H1 (cell line): Measurements from ENCODE around the gene CD28. TPM values are rescaled to one million over a fixed set of nuclear protein-coding genes. Genes with fewer than 3 reads are reported as not detected.

ENCODE experiments used
- CTCF ChIA-PET: fragments of 300-600 bp; sonication (Branson Sonifier 250); formaldehyde crosslinking; loops from one replicate; lab custom pipeline; 2021; ENCODE audit not compliant: partially characterized antibody; lab: Charles Lee
- POLR2A ChIA-PET: fragments of 300-600 bp; sonication (Branson Sonifier 250); formaldehyde crosslinking; loops from one replicate; lab custom pipeline; 2021; ENCODE audit warnings: inconsistent platforms; ENCODE audit not compliant: partially characterized antibody; lab: Charles Lee
- DNase-seq, 2 experiments: peaks; one replicate each; pipeline versions ENCODE4 v3.0.0 to v3.0.0-alpha.2; 2010 to 2022; ENCODE audit warnings: low spot score in 2 of 2, low read depth in 1 of 2, mixed read lengths in 1 of 2
- FAIRE-seq: peaks from 2 replicates; lab custom pipeline; 2011; peaks lifted over from hg19 to GRCh38; lab: Jason Lieb, UNC
- H2AFZ ChIP-seq: 2 replicates; pipeline ENCODE4 v1.8.1; 2012; ENCODE audit warnings: low read length, inconsistent platforms
- H2AK5ac ChIP-seq: 2 replicates; pipeline ENCODE4 v1.6.1; 2013; ENCODE audit warnings: low read depth, low read length
- H2BK120ac ChIP-seq: replicated peaks from 2 replicates; pipeline ENCODE3; 2013; ENCODE audit warnings: low read depth, low read length, inconsistent platforms
- H2BK12ac ChIP-seq: 2 replicates; pipeline ENCODE4 v1.6.1; 2013; ENCODE audit warnings: low read depth, low read length
- H2BK15ac ChIP-seq: 2 replicates; pipeline ENCODE4 v1.6.1; 2013; ENCODE audit warnings: low read length
- H2BK20ac ChIP-seq: 2 replicates; pipeline ENCODE4 v1.6.1; 2013; ENCODE audit warnings: low read length
- H2BK5ac ChIP-seq: 2 replicates; pipeline ENCODE4 v1.6.1; 2013; ENCODE audit warnings: low read depth, low read length
- H3K14ac ChIP-seq: 2 replicates; pipeline ENCODE4 v1.6.1; 2013; ENCODE audit warnings: inconsistent platforms; ENCODE audit not compliant: insufficient read length
- H3K18ac ChIP-seq: 2 replicates; pipeline ENCODE4 v1.6.1; 2013; ENCODE audit warnings: low read length; ENCODE audit errors: extremely low read depth
- H3K23ac ChIP-seq: 2 replicates; pipeline ENCODE4 v1.6.1; 2013; ENCODE audit warnings: inconsistent platforms; ENCODE audit not compliant: insufficient read length
- H3K23me2 ChIP-seq: 2 replicates; pipeline ENCODE4 v1.6.1; 2013; ENCODE audit warnings: low read depth, low read length
- H3K27ac ChIP-seq: 2 replicates; pipeline ENCODE4 v1.6.1; 2011; ENCODE audit warnings: low read depth, low read length, inconsistent platforms
- H3K27me3 ChIP-seq, 4 experiments: replicated peaks in 1 of 4; 1 replicate in 1 of 4; 2 replicates in 3 of 4; pipeline versions ENCODE4 v1.6.1 to v1.8.1; 2011 to 2013; ENCODE audit warnings: low read length in 3 of 4, mild to moderate bottlenecking in 3 of 4, inconsistent platforms in 2 of 4, mixed read lengths in 2 of 4, moderate library complexity in 1 of 4; ENCODE audit not compliant: control insufficient read depth in 3 of 4, insufficient read depth in 3 of 4; ENCODE audit errors: extremely low read depth in 1 of 4
- H3K36me3 ChIP-seq, 4 experiments: 2 replicates each; pipeline versions ENCODE4 v1.6.1 to v1.8.1; 2011 to 2013; ENCODE audit warnings: mild to moderate bottlenecking in 4 of 4, low read length in 3 of 4, moderate library complexity in 2 of 4, control low read depth in 1 of 4, inconsistent platforms in 1 of 4; ENCODE audit not compliant: insufficient read depth in 4 of 4, control insufficient read depth in 2 of 4
- H3K4ac ChIP-seq: replicated peaks from 2 replicates; pipeline ENCODE3; 2013; ENCODE audit warnings: low read length, low read depth, mixed read lengths, inconsistent platforms; ENCODE audit not compliant: insufficient read length
- H3K4me1 ChIP-seq, 4 experiments: replicated peaks in 1 of 4; 1 replicate in 1 of 4; 2 replicates in 3 of 4; pipeline versions ENCODE4 v1.6.1 to v1.8.1; 2011 to 2013; ENCODE audit warnings: low read length in 3 of 4, inconsistent platforms in 2 of 4, mixed read lengths in 1 of 4; ENCODE audit not compliant: insufficient read depth in 4 of 4, control insufficient read depth in 3 of 4
- H3K4me2 ChIP-seq, 2 experiments: 2 replicates each; pipeline versions ENCODE4 v1.6.1 to v1.8.1; 2011 to 2013; ENCODE audit warnings: low read depth in 2 of 2, low read length in 2 of 2, control low read depth in 1 of 2, inconsistent platforms in 1 of 2, mild to moderate bottlenecking in 1 of 2; ENCODE audit not compliant: insufficient read depth in 1 of 2
- H3K4me3 ChIP-seq, 4 experiments: fragments of 200-600, 300-600 bp in 1 of 4; sonication (generic), shearing (Covaris generic), sonication (Bioruptor Twin) in 1 of 4; 2 replicates each; pipeline versions ENCODE4 v1.5.1 to v1.8.1; 2011 to 2016; ENCODE audit warnings: low read length in 4 of 4, low read depth in 3 of 4, control low read depth in 2 of 4, inconsistent platforms in 2 of 4, mild to moderate bottlenecking in 2 of 4, mixed read lengths in 1 of 4, moderate library complexity in 1 of 4; ENCODE audit not compliant: insufficient read depth in 2 of 4; ENCODE audit errors: extremely low read depth in 1 of 4
- H3K56ac ChIP-seq: replicated peaks from 2 replicates; pipeline ENCODE3; 2013; ENCODE audit warnings: low read depth, mild to moderate bottlenecking, mixed read lengths, low read length, inconsistent platforms; ENCODE audit not compliant: insufficient read length
- H3K79me1 ChIP-seq: 2 replicates; pipeline ENCODE4 v1.6.1; 2013; ENCODE audit warnings: low read depth, low read length, control low read depth
- H3K79me2 ChIP-seq, 2 experiments: 2 replicates each; pipeline versions ENCODE4 v1.6.1 to v1.8.1; 2012 to 2013; ENCODE audit warnings: low read length in 2 of 2, mild to moderate bottlenecking in 2 of 2, inconsistent platforms in 1 of 2; ENCODE audit not compliant: insufficient read depth in 2 of 2, control insufficient read depth in 1 of 2
- H3K9ac ChIP-seq, 4 experiments: replicated peaks in 1 of 4; 1 replicate in 1 of 4; 2 replicates in 3 of 4; pipeline versions ENCODE4 v1.6.1 to v1.8.1; 2011 to 2013; ENCODE audit warnings: low read depth in 3 of 4, low read length in 3 of 4, control low read depth in 2 of 4, mild to moderate bottlenecking in 2 of 4, moderate library complexity in 2 of 4, inconsistent platforms in 1 of 4; ENCODE audit errors: extremely low read depth in 1 of 4
- H3K9me3 ChIP-seq, 2 experiments: 2 replicates each; pipeline versions ENCODE4 v1.6.1 to v1.8.1; 2012 to 2013; ENCODE audit warnings: mild to moderate bottlenecking in 2 of 2, moderate library complexity in 2 of 2, control low read depth in 1 of 2, inconsistent platforms in 1 of 2, low read depth in 1 of 2, low read length in 1 of 2, mixed read lengths in 1 of 2; ENCODE audit not compliant: insufficient read depth in 2 of 2
- H4K20me1 ChIP-seq, 2 experiments: replicated peaks in 1 of 2; 2 replicates each; pipeline versions ENCODE3 to v1.8.1; 2011 to 2013; ENCODE audit warnings: inconsistent platforms in 2 of 2, low read length in 2 of 2, mild to moderate bottlenecking in 1 of 2; ENCODE audit not compliant: insufficient read depth in 2 of 2, control insufficient read depth in 1 of 2
- H4K5ac ChIP-seq: 2 replicates; pipeline ENCODE4 v1.6.1; 2013; ENCODE audit warnings: low read length, low read depth, mixed read lengths, inconsistent platforms; ENCODE audit not compliant: insufficient read length
- H4K8ac ChIP-seq: 2 replicates; pipeline ENCODE4 v1.8.0; 2013; ENCODE audit warnings: mild to moderate bottlenecking, moderate library complexity, low read length, inconsistent platforms; ENCODE audit not compliant: insufficient read depth; ENCODE audit errors: extremely low read depth
- H4K91ac ChIP-seq: replicated peaks from 2 replicates; pipeline ENCODE3; 2013; ENCODE audit warnings: low read length, mixed read lengths, inconsistent platforms; ENCODE audit not compliant: insufficient read length
- HDAC6 ChIP-seq: IDR thresholded peaks from one replicate; pipeline ENCODE4 v1.7.1; 2012; ENCODE audit warnings: low read depth, mild to moderate bottlenecking, inconsistent platforms, low read length, moderate library complexity
- RNF2 ChIP-seq: fragments of 200-900, 300-1000 bp; sonication (generic); IDR thresholded peaks from 2 replicates; pipeline ENCODE4 v1.7.1; 2016; ENCODE audit warnings: borderline replicate concordance, low read depth, mild to moderate bottlenecking, antibody characterized with exemption, low read length; ENCODE audit not compliant: poor library complexity, severe bottlenecking; ENCODE audit errors: missing control alignments
- TBP ChIP-seq: IDR thresholded peaks from 2 replicates; pipeline ENCODE4 v1.6.1; 2011; ENCODE audit warnings: low read depth, low read length, improper control_type of control experiment
- WGBS, 2 experiments: shearing (Covaris generic) in 1 of 2; methylation state at CpG; one replicate each; pipeline versions ENCODE4 v1.1.6 to v1.1.7; 2013 to 2015; ENCODE audit warnings: low lambda C conversion rate in 2 of 2, mixed read lengths in 2 of 2, inconsistent platforms in 1 of 2, low coverage in 1 of 2, missing lambda C conversion rate in 1 of 2; ENCODE audit not compliant: insufficient replicate concordance in 2 of 2, insufficient coverage in 1 of 2, insufficient read length in 1 of 2; ENCODE audit errors: extremely low coverage in 1 of 2, missing lambda C conversion rate in 1 of 2; 5-methylcytosine and 5-hydroxymethylcytosine counted together
- polyA plus RNA-seq, 7 experiments: library from polyadenylated mRNA; depleted of rRNA in 3 of 7; stranded (reverse) in 5 of 7; unstranded in 2 of 7; fragments of >200 nt in 5 of 7; fragments of 200-250 nt in 2 of 7; gene quantifications; 1 replicate in 5 of 7; 2 replicates in 1 of 7; 4 replicates in 1 of 7; pipeline versions ENCODE4 v1.2.1 to v1.2.3, GENCODE V29; 2011 to 2013; ENCODE audit warnings: missing spikeins in 2 of 7, mixed read lengths in 2 of 7
- total RNA-seq: library from RNA; stranded (reverse); fragmentation: NEBNext Ultra II Directional; extraction: Animal tissue kit (Norgen Biotek cat#: 25700); gene quantifications from 2 replicates; pipeline ENCODE4 v1.2.1, GENCODE V29; 2021

CD28 gene
- total and polyA plus RNA-seq, 2 of the 8 experiments (the other 6 are each of a cell fraction or from before 2014, with no cell fraction given): not detected

DNA sequence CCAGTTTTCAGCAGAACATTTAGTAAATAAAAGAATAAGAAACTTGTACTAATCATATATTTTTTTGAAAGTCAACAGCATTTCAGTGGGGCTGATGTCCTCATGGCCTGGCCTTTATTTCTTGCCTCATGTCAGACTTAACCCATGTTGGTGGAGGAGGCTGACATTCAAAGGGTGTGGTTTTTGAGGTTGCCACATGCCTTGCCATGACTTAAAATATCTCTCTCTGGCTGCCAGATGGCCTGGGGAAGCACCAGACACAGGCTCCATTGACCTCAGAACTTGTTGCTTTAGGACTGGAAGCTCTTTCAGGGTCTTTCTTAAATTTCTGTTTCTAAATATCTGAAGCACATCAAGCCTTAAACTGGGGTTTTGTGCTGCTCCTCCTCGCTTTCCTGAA is 32.5 kb upstream of the CD28 start:
- no peak overlapping the region for H3K9ac ChIP-seq
- no peaks in the 10 kb centered on the region for H3K79me2 ChIP-seq
- FAIRE-seq (no peak), DNase-seq (no peak)
- no peak overlapping the region for H3K4ac ChIP-seq
- no peak overlapping the region for H3K18ac ChIP-seq
- H2BK20ac ChIP-seq: no peak overlapping the region
- H3K4me1 ChIP-seq: no peaks in the 10 kb centered on the region
- H3K27me3 ChIP-seq: no peaks in the 10 kb centered on the region
- no peaks in the 10 kb centered on the region for H3K79me1 ChIP-seq
- H2AFZ ChIP-seq: no peak overlapping the region
- no peak overlapping the region for H3K4me2 ChIP-seq
- no peak overlapping the region for H2AK5ac ChIP-seq
- H3K23ac ChIP-seq: no peak overlapping the region
- no peak overlapping the region for H4K5ac ChIP-seq
- no peaks in the 10 kb centered on the region; the same call in 1 of the 2 replicates for H3K23me2 ChIP-seq
- 89% methylated on average over 1 of the region's 1 CpG; no CpG with 5 or more reads in 1 of the 2 experiments for WGBS, 2 experiments
- H4K91ac ChIP-seq: no peak overlapping the region
- H3K56ac ChIP-seq: no peak overlapping the region
- no peak for TF ChIP-seq HDAC6
- TF ChIP-seq TBP: no peak
- no peak for TF ChIP-seq RNF2
- no peak overlapping the region for H3K4me3 ChIP-seq
- CTCF ChIA-PET: no interaction called here
- no peaks in the 10 kb centered on the region for H3K36me3 ChIP-seq
- no peak overlapping the region for H3K27ac ChIP-seq
- no peak overlapping the region for H3K14ac ChIP-seq
- no peaks in the 10 kb centered on the region for H4K20me1 ChIP-seq
- no peak overlapping the region for H4K8ac ChIP-seq
- H3K9me3 ChIP-seq: no peaks in the 10 kb centered on the region
- H2BK5ac ChIP-seq: no peak overlapping the region
- no peak overlapping the region for H2BK15ac ChIP-seq
- H2BK12ac ChIP-seq: no peak overlapping the region
- H2BK120ac ChIP-seq: no peak overlapping the region
- POLR2A ChIA-PET: no interaction called here
